ENCODE measurements around the gene EPB41L5.

DNA sequence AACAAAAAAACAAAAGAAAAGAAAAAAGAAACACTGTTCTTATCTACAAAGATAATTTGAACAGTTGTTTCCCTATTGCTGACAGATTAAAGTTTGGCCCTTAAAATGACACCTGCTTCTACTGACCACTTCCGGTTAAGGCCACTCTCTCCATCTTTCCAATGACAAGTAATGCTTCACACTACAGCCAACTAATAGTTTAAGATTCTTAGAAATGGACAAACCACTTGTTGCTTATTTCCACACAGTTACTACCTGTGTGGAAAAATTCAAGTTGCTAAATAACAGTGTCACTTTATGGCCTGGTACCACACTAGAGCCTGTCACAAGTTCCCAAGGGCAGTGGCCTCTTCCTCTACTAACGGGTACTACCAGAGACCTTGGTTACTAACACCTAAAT lies 207.9 kb downstream of the EPB41L5 start:
- TF ChIP-seq, protein P1, sequence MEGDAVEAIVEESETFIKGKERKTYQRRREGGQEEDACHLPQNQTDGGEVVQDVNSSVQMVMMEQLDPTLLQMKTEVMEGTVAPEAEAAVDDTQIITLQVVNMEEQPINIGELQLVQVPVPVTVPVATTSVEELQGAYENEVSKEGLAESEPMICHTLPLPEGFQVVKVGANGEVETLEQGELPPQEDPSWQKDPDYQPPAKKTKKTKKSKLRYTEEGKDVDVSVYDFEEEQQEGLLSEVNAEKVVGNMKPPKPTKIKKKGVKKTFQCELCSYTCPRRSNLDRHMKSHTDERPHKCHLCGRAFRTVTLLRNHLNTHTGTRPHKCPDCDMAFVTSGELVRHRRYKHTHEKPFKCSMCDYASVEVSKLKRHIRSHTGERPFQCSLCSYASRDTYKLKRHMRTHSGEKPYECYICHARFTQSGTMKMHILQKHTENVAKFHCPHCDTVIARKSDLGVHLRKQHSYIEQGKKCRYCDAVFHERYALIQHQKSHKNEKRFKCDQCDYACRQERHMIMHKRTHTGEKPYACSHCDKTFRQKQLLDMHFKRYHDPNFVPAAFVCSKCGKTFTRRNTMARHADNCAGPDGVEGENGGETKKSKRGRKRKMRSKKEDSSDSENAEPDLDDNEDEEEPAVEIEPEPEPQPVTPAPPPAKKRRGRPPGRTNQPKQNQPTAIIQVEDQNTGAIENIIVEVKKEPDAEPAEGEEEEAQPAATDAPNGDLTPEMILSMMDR (IDR thresholded peaks at IDR 0.05; ENCODE audit: insufficient read depth, low read depth, low read length): no peak
- TF ChIP-seq EZH2 (IDR thresholded peaks at IDR 0.05; ENCODE audit: insufficient read depth, low read length): no peak
